GM12878 (cell line): ENCODE results near the gene SSBP3. TPM values are rescaled to one million over a fixed set of nuclear protein-coding genes. Genes with fewer than 3 reads are reported as not detected.

Experiments used
- ATAC-seq: fragments of 200-7000 bp; cut with Tn5 transposase; 3 replicates; pipeline ENCODE4 v1.9.1; 2020; ENCODE audit warnings: mild to moderate bottlenecking, moderate library complexity
- BruUV-seq: library from RNA; stranded (reverse); fragments of 400-500 nt; replicated peaks from 2 replicates; lab custom pipeline; 2021; lab: Mats Ljungman, UMichigan
- CTCF ChIA-PET: fragments of 300-600 bp; sonication (Branson Sonifier 250); formaldehyde crosslinking; extraction: SDS; loops from one replicate; lab custom pipeline; 2021; ENCODE audit warnings: inconsistent platforms; lab: Yijun Ruan, JAX
- POLR2A ChIA-PET: fragments of 350-600 bp; formaldehyde crosslinking; extraction: SDS; loops from one replicate; lab custom pipeline; 2021; ENCODE audit warnings: inconsistent platforms; lab: Charles Lee
- RAD21 ChIA-PET: fragments of 300-600 bp; sonication (Branson Sonifier 250); formaldehyde crosslinking; loops from one replicate; lab custom pipeline; 2023; ENCODE audit warnings: antibody characterized with exemption; ENCODE audit not compliant: unreplicated experiment; lab: Charles Lee
- SMC1A ChIA-PET: fragments of 300-600 bp; sonication (Branson Sonifier 250); formaldehyde crosslinking; loops from one replicate; lab custom pipeline; 2023; ENCODE audit not compliant: unreplicated experiment, uncharacterized antibody; lab: Charles Lee
- DNase-seq: peaks from one replicate; pipeline ENCODE4 v3.0.0-alpha.2; 2011; ENCODE audit warnings: low read depth, low spot score
- FAIRE-seq: peaks from 3 replicates; lab custom pipeline; 2011; peaks lifted over from hg19 to GRCh38; lab: Jason Lieb, UNC
- H2AFZ ChIP-seq: 2 replicates; pipeline ENCODE4 v1.6.0; 2011; ENCODE audit warnings: low read depth, low read length, control low read depth; ENCODE audit not compliant: control insufficient read depth
- H3K27ac ChIP-seq: 2 replicates; pipeline ENCODE4 v1.5.1; 2011; ENCODE audit warnings: control low read depth; ENCODE audit not compliant: control insufficient read depth, insufficient read depth
- H3K27me3 ChIP-seq, 2 experiments: replicated peaks in 1 of 2; 2 replicates each; pipeline versions ENCODE4 v1.6.0 to v1.6.1; 2011; ENCODE audit warnings: low read length in 1 of 2; ENCODE audit not compliant: control insufficient read depth in 2 of 2, insufficient read depth in 2 of 2
- H3K36me3 ChIP-seq, 2 experiments: 2 replicates each; pipeline ENCODE4 v1.5.1; 2011; ENCODE audit warnings: low read length in 1 of 2; ENCODE audit not compliant: control insufficient read depth in 2 of 2, insufficient read depth in 2 of 2
- H3K4me1 ChIP-seq: 2 replicates; pipeline ENCODE4 v1.6.1; 2011; ENCODE audit warnings: mild to moderate bottlenecking, low read length, moderate library complexity, mixed read lengths; ENCODE audit not compliant: control insufficient read depth, insufficient read depth
- H3K4me2 ChIP-seq: 2 replicates; pipeline ENCODE4 v1.6.0; 2011; ENCODE audit warnings: control low read depth; ENCODE audit not compliant: control insufficient read depth, insufficient read depth
- H3K4me3 ChIP-seq: fragments of 200-600 bp; sonication (generic); 2 replicates; pipeline ENCODE4 v1.5.1; 2016
- H3K79me2 ChIP-seq: 2 replicates; pipeline ENCODE4 v1.6.0; 2011; ENCODE audit warnings: low read length; ENCODE audit not compliant: control insufficient read depth, insufficient read depth
- H3K9ac ChIP-seq: 2 replicates; pipeline ENCODE4 v1.8.0; 2011; ENCODE audit warnings: low read length, control low read depth, mixed read lengths; ENCODE audit not compliant: control insufficient read depth, insufficient read depth
- H3K9me3 ChIP-seq: replicated peaks from 3 replicates; pipeline ENCODE4 v1.5.1; 2011; ENCODE audit warnings: mild to moderate bottlenecking, low read length; ENCODE audit not compliant: control insufficient read depth, insufficient read depth
- H4K20me1 ChIP-seq: 2 replicates; pipeline ENCODE4 v1.6.0; 2011; ENCODE audit not compliant: control insufficient read depth, insufficient read depth
- CBX5 ChIP-seq: sonication (generic); IDR thresholded peaks from 2 replicates; pipeline ENCODE4 v1.6.1; 2016; ENCODE audit warnings: low read depth, moderate library complexity, mild to moderate bottlenecking, inconsistent platforms
- HDGF ChIP-seq: fragments of 450-650 bp; IDR thresholded peaks from 2 replicates; pipeline ENCODE4 v1.6.1; 2016; ENCODE audit warnings: antibody characterized with exemption
- KAT2A ChIP-seq: conservative IDR thresholded peaks from 2 replicates; pipeline ENCODE4 v1.6.1; 2011; ENCODE audit warnings: low read depth, low read length; ENCODE audit not compliant: control insufficient read depth
- PAX5 ChIP-seq: IDR thresholded peaks from 2 replicates; pipeline ENCODE4 v1.6.1; 2011; ENCODE audit warnings: low read depth, low read length, borderline replicate concordance
- WGBS: methylation state at CpG from one replicate; pipeline ENCODE4 v1.1.6; 2016; ENCODE audit warnings: low lambda C conversion rate; ENCODE audit not compliant: insufficient replicate concordance, insufficient coverage; ENCODE audit errors: missing lambda C conversion rate; 5-methylcytosine and 5-hydroxymethylcytosine counted together
- in situ Hi-C: fragments of 300-500 bp; cut with MboI; formaldehyde crosslinking; loops from 9 replicates; pipeline ENCODE4 v1.14.3; 2018; ENCODE audit warnings: mixed read lengths
- intact Hi-C: fragments of 100-400 bp; cut with micrococcal nuclease; formaldehyde crosslinking; loops from one replicate; pipeline ENCODE4 v1.14.2; 2022; ENCODE audit not compliant: unreplicated experiment
- polyA plus RNA-seq, 11 experiments: library from polyadenylated mRNA; depleted of rRNA in 4 of 11; unstranded in 6 of 11; stranded (reverse) in 5 of 11; fragments of >200 nt; fragmentation: Nextera tagmentation in 4 of 11; fragmentation: Illumina TruSeq in 1 of 11; extraction: Ambion mirVana in 4 of 11; extraction: Trizol in 1 of 11; gene quantifications; 1 replicate in 1 of 11; 2 replicates in 10 of 11; pipeline versions ENCODE4 v1.2.1 to v1.2.3, GENCODE V29; 2011 to 2016; ENCODE audit warnings: inconsistent platforms in 2 of 11, missing spikeins in 2 of 11, low read depth in 1 of 11
- total RNA-seq, 4 experiments: library from RNA; depleted of rRNA in 3 of 4; stranded (reverse); fragments of >200 nt in 3 of 4; fragmentation: Illumina TruSeq in 1 of 4; extraction: Trizol in 1 of 4; gene quantifications; 2 replicates each; pipeline versions ENCODE4 v1.2.1 to v1.2.3, GENCODE V29; 2013 to 2021
- TF ChIP-seq, protein P1 (sequence below): fragments of 450-650 bp; IDR thresholded peaks from 2 replicates; pipeline ENCODE4 v1.6.1; 2017; ENCODE audit warnings: borderline replicate concordance
- TF ChIP-seq, protein P2 (sequence below): fragments of 450-650 bp; formaldehyde crosslinking; IDR thresholded peaks from 2 replicates; pipeline ENCODE4 v1.5.0; 2022; ENCODE audit warnings: mild to moderate bottlenecking, missing genetic modification characterization

The SSBP3 gene
- total and polyA plus RNA-seq, 10 of the 15 experiments (the other 5 are each of a cell fraction or from before 2014, with no cell fraction given) = 4.1 to 51.7 (median 17.1) TPM

DNA sequence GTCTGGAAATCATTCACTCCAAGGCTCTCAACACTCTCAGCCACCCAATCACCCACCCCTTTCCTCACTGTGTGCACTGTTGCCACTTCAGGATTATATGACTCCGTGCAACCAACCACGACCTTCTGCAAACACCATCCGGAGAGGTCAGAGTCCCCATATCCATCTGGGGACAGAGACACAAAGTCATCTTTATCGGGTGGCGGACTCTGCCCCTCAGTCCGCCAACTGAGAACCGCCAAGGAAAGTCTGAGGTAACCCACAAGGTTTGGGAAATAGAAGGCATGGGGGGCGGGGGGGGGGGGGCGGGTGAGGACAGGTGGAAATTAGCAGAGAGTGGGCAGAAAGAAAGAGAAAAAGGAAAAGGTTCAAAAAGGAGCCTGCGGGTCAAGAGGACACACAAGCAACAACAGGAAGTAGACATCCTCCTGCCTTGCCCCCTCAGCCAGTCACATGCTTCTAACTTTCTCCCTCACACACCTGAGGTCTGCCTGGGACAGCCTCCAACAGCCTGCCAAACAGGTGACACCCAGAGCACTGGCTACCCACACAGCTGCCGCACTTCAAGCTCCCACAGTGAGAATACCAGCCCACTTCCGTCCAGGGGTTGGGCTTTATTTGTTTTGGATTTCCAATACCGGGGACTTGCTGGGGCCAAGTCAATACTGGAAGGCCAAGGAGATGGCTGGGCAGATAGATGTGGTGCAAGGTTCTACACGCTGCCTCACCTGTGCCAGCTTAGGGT, 58.1 kb downstream of the SSBP3 start:
- H3K27me3 ChIP-seq = no peaks in the 10 kb centered on the region
- FAIRE-seq = no peak
- in situ Hi-C loops = no loop called here
- H3K9me3 ChIP-seq = no peaks in the 10 kb centered on the region
- 0 out of 2 replicates have a peak, but pooled peaks have one; percentile 15 for TF ChIP-seq PAX5
- TF ChIP-seq, protein P1, sequence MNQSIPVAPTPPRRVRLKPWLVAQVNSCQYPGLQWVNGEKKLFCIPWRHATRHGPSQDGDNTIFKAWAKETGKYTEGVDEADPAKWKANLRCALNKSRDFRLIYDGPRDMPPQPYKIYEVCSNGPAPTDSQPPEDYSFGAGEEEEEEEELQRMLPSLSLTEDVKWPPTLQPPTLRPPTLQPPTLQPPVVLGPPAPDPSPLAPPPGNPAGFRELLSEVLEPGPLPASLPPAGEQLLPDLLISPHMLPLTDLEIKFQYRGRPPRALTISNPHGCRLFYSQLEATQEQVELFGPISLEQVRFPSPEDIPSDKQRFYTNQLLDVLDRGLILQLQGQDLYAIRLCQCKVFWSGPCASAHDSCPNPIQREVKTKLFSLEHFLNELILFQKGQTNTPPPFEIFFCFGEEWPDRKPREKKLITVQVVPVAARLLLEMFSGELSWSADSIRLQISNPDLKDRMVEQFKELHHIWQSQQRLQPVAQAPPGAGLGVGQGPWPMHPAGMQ = no peak
- H3K36me3 ChIP-seq = no peaks in the 10 kb centered on the region; a peak in 1 of 4 replicates
- H3K4me2 ChIP-seq = no peak overlapping the region
- H3K79me2 ChIP-seq = no peaks in the 10 kb centered on the region; the same call in 1 of the 2 replicates
- H4K20me1 ChIP-seq = no peaks in the 10 kb centered on the region
- no peak overlapping the region for H3K27ac ChIP-seq
- WGBS = 96% methylated on average over 10 of the region's 14 CpGs
- CTCF ChIA-PET = interaction anchor here (0.6 kb wide), 1 partner anchor 20 kb away, joined by 3 read pairs; no protein-coding TSS in a partner anchor
- RAD21 ChIA-PET = no interaction called here
- SMC1A ChIA-PET = no interaction called here
- H3K4me1 ChIP-seq = no peaks in the 10 kb centered on the region
- no TSS peak for BruUV-seq
- no peak overlapping the region for H3K9ac ChIP-seq
- intact Hi-C loops = no loop called here
- no peak for ATAC-seq
- no peak for DNase-seq
- no peak overlapping the region for H2AFZ ChIP-seq
- POLR2A ChIA-PET = no interaction called here
- no peak overlapping the region for H3K4me3 ChIP-seq

DNA sequence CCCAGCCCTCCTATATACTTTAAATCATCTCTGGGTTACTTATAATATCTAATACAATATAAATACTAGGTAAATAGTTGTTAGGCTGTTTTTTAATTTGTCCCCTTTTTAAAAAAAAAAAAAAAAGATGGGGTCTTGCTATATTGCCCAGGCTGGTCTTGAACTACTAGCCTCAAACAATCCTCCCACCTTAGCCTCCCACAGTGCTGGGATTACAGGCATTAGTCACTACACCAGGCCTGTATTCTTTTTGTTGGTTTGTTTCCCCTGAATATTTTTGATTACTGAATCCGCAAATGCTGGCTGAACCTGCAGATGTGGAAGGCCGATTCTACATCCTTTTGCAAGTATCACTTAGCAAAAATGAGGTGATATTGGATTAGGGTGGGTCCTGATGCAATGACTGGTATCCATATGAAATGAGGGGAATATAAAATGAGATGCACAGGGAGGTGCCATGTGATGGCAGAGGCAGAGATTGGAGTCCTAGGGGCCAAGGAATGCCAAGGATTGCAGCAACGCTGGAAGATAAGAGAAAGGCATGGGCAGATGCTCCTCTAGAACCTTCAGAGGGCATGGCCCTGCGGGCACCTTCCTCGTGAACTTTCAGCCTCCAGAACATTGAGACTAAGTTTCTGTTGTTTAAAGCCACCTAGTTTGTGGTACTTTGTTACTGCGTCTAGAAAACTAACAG, 58.8 kb downstream of the SSBP3 start:
- H3K79me2 ChIP-seq = no peaks in the 10 kb centered on the region
- TF ChIP-seq HDGF = no peak
- TF ChIP-seq, protein P2, sequence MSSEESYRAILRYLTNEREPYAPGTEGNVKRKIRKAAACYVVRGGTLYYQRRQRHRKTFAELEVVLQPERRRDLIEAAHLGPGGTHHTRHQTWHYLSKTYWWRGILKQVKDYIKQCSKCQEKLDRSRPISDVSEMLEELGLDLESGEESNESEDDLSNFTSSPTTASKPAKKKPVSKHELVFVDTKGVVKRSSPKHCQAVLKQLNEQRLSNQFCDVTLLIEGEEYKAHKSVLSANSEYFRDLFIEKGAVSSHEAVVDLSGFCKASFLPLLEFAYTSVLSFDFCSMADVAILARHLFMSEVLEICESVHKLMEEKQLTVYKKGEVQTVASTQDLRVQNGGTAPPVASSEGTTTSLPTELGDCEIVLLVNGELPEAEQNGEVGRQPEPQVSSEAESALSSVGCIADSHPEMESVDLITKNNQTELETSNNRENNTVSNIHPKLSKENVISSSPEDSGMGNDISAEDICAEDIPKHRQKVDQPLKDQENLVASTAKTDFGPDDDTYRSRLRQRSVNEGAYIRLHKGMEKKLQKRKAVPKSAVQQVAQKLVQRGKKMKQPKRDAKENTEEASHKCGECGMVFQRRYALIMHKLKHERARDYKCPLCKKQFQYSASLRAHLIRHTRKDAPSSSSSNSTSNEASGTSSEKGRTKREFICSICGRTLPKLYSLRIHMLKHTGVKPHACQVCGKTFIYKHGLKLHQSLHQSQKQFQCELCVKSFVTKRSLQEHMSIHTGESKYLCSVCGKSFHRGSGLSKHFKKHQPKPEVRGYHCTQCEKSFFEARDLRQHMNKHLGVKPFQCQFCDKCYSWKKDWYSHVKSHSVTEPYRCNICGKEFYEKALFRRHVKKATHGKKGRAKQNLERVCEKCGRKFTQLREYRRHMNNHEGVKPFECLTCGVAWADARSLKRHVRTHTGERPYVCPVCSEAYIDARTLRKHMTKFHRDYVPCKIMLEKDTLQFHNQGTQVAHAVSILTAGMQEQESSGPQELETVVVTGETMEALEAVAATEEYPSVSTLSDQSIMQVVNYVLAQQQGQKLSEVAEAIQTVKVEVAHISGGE (CRISPR knock-in tag) = no peak
- TF ChIP-seq CBX5 = no peak
- no peak for TF ChIP-seq KAT2A
- TF ChIP-seq, all 136 proteins: peak for 0
- Histone ChIP-seq H3K36me3 (no peaks in the 10 kb centered on the region; a peak in 1 of 4 replicates), H3K4me2 (no peak overlapping the region), H3K4me3 (no peak overlapping the region), H3K27me3 (no peaks in the 10 kb centered on the region), H3K9me3 (no peaks in the 10 kb centered on the region), H3K4me1 (no peaks in the 10 kb centered on the region), H2AFZ (no peak overlapping the region), H3K9ac (no peak overlapping the region), H4K20me1 (no peaks in the 10 kb centered on the region), H3K27ac (no peak overlapping the region)
- DNase-seq = no peak
- no TSS peak for BruUV-seq
- CTCF ChIA-PET = no interaction called here
- intact Hi-C loops = no loop called here
- FAIRE-seq = no peak
- in situ Hi-C loops = no loop called here
- WGBS = 92% methylated on average over 6 of the region's 6 CpGs
- ATAC-seq = no peak
- RAD21 ChIA-PET = no interaction called here
- SMC1A ChIA-PET = no interaction called here
- POLR2A ChIA-PET = no interaction called here
